ENCODE results near the gene MOGAT2.
A peak's percentile ranks its signal among the peaks of the same experiment; 100 is the strongest.
"Not testable (repeated sequence)": the region's sequence is repeated elsewhere in the genome, so short reads cannot be mapped to it uniquely, and the experiment has no call there.

Gene MOGAT2

DNA sequence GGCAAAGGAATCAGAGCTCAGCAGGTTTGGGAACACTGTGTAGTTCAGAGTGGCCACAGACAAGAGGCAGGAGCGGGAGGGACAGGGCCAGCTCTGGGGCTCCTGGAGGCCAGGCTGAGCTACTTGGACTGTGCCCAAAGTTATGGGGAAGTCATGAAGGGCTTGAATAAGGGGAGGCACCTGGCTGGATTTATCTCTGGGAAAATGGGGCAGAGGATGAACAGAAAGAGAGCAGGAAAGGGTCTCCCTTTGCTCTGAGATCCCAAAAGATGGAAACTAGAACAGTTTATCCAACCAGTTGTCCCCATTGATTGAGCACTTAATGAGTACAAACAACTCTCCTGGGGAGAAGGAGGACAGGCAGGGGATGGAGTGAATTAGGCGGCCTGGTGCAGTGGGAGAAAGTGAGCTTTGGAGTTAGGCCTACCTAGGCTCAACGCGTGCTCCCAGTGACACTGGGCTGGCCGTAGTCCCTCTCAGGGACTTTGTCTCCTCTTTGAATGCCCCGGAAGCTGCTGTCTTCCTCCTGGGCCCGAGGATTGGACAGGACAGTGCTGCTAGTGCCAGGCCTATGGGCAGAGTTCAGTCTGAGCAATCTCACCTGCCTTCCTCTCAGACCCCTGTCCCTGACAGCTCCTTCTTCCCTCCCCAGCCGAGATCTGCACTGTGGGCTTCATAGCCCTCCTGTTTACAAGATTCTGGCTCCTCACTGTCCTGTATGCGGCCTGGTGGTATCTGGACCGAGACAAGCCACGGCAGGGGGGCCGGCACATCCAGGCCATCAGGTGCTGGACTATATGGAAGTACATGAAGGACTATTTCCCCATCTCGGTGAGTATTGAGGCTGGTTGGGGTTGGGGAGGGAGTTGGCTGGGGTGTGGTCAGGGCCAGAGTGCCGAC, 2.0 kb downstream of the MOGAT2 start:
- no peak for DNase-seq

DNA sequence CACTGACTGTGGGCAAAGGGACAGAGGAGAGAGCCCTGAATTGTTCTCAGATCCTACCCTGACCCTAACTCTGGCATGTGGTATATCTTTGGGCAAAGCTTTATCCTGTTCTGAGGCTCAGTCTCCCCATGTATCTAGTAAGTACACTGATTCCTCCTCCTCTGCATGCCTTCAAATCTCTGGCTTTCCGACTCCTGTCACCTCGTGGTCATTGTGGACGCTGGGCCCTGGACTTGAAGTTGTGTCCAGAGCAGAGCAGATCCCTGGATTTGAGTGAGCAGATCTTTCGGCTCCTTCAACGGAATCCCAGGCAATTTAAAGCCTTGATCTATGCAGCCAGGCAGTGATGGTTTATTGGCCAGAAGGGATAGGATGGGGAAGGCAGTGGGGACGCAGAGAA, 3.0 kb downstream of the MOGAT2 start:
- DNase-seq, result no peak

DNA sequence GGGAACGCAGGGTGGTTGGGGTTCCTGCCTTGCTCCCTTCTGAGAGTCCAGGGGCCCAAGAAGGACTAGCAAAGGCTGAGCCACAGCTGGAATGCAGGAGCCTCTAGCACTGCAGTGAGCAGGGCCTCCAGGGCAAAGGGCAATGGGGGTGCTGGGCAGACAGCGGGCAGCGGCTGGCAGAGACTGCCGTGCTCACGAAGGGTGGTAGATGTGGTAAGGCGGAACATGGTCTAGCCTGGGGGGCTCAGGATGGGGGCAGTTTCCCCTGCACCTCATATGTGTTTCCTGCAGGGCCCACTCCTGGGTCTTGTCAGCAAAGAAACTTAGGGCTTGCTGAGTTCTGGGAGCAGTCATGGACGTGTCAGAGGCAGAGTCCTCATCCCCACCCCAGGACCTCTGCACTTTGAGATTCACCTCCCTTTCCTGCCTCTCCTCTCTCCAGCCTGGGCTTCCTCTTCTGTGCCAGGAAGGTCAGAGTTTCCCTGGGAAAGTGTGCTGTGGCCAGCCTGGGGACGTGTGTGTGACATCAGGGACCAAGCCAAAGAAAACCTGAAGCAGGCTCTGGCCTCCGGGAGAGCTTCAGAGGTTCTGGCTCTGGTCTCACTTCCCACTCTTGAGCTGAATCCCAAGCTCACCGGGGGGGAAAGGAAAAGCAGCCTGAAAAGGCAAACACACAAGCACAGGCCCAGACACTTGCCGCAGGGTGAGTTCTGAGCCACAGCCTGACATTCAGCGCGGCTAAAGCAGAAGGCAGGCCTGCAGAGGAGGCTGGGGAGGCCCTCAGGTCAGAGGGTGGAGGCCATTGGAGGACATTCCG, 4.4 kb downstream of the MOGAT2 start:
- DNase-seq, result no peak

DNA sequence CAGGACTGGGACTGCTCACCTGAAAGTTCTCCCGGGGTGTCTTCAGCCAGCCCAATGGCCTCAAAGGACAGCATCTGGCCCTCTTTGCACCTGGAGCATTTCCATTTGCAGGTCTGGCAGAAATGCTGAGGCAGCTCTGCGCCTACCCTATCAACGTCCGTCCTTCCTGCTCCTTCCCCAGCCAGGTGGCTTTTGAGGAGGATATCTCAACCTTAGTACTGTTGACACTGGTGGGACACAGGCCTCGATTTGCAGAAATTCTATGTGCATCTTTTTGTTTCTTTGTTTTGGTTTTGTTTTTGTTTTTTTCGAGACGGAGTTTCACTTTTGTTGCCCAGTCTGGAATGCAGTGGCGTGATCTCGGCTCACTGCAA, 5.0 kb downstream of the MOGAT2 start:
- no peak for DNase-seq

DNA sequence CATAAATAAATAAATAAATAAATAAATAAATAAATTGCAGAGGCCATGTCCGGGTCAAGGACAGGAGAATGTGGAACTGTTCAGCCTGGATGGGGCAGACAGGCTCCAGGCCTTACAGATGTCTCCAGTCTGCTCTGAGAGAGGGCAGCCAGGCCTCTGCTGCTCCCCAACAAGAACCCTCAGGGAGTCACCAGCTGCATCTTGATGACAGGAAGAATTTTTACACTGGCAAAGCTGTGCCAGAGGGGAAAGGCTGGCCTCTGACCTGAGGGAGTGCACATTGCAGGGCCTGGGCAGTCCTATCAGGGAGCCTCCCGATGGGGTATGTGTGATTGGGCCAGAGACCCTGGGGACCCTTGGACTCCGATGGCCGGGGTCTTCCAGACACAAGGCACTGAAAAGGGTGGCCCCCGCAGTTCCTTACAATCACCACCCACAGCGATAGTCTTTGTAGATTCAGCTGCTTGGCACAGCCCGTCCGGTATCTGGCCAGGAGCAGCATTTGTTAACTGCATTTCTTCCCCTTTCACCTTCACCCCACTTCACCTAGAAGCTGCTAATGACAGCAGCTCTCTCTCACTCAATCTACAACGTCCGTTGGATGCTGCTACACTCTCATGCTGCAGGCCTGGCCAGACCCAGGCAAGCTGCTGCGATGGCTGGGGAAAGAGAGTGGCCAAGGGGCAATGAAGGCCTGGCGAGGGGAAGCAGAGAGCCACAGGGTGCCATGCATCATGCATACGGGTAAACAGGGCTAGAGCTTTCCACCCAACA, 8.1 kb downstream of the MOGAT2 start:
- DNase-seq, result no peak

DNA sequence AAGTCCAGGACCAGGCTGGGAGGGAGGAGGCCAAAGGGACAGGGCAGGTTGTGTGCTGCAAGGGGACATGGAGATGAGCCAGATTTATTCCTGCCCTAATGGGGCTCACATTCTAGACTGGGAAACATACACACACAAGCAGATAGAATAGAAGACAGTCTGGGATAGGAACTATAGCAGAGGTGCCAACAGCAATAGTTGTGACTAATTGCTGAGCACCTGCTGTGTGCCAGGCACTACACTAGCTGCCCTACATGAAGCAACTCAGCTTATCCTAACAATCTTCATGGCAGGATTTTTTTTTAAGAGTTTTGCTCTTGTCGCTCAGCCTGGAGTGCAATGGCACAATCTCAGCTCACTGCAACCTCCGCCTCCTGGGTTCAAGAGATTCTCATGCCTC, 11.4 kb downstream of the MOGAT2 start:
- DNase-seq, result no peak

DNA sequence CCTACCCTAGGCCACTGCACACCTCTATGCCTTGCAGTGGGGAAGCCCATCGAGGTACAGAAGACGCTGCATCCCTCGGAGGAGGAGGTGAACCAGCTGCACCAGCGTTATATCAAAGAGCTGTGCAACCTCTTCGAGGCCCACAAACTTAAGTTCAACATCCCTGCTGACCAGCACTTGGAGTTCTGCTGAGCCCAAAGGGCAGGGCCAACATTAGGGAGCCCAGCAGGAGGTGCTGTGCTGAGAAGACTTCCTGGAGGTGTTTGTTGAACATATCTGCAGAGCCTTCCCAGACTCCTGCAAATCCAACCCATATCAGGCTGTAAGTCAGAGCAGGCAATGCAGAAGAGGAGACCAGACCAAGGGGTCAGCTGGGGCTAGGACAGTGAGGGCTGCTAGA, 13.5 kb downstream of the MOGAT2 start:
- DNase-seq, result no peak

DNA sequence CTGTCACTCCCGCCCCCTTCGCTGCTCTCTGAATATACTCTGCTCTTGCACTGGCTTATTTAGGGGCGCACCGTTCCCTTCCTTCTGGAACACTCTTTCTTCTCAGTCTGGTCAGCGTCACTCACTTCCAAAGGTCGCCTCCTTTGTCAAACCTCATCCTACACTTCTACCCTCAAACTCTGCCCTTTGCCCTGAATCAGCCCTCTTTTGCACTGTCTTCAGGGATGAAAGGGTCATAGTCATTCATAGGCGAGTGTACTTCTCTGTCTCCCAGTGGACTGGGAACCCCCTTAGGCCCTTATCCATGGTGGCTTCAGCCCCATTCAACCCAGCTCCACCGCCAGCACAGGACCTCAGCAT, 15.4 kb downstream of the MOGAT2 start:
- DNase-seq, result no peak

DNA sequence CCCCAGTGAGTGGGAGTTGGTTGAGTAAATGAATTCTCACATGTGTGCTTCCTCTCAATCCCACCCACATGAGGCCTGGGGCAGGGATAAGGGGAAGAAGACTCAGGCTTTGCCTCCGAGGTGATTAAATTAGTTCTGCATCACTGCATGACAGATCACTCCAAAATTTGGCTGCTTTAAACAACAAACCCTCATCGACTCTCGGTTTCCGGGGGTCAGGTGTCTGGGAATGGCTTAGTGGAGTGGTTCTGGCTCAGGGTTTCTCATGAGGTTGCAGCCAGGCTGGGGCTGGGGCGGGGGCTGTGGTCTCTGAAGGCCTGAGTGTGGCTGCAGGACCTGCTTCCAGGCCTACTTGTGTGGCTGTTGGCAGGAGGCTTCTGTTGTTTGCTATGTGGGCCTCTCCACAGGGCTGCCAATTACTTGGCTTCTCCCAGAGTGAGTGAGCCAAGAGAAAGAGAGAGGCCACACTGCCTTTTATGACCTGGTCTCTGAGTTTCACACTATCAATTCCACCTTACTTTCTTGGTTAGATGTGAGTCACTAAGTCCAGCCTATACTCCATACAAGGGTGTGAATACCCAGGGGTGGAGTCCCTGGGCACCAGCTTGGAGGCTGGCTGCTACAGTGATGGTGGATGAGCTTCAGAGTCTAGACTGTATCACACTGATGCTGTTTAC, 15.9 kb downstream of the MOGAT2 start:
- DNase-seq, result peak in 2 of 14 donors; percentile 9 to 17

DNA sequence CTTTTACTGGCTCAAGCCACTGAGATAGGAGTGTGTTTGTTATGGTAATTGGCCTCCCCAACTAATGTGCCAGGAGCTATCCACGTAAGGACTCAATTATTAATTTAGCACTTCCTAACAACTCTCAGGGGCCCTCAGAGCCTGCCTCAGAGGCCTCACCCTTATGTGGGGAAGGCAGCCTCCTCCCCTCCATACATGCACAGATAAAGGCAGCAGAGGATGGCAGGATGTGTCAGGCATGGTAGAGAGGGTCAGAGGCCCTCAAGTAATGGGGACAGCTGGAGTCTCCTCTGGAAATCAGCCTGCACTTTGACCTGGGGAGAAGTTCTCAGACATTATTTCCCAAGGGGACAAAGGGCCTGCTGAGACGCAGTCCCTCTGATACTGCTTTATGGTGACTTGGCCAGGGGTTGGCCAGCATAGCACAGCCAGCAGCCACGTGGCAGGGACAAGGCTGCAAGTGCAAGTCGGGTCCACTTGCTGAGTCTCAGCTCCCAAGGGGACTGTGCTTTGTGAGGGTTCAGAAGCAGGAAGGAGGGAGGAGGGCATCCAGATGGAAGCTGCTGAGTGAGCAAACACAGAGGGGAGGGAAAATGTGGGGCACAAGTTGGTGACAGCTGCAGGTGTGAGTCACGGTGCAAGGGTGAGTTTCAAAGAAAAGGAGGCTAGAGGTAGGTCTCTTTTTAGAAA, 17.0 kb downstream of the MOGAT2 start:
- DNase-seq, result no peak

DNA sequence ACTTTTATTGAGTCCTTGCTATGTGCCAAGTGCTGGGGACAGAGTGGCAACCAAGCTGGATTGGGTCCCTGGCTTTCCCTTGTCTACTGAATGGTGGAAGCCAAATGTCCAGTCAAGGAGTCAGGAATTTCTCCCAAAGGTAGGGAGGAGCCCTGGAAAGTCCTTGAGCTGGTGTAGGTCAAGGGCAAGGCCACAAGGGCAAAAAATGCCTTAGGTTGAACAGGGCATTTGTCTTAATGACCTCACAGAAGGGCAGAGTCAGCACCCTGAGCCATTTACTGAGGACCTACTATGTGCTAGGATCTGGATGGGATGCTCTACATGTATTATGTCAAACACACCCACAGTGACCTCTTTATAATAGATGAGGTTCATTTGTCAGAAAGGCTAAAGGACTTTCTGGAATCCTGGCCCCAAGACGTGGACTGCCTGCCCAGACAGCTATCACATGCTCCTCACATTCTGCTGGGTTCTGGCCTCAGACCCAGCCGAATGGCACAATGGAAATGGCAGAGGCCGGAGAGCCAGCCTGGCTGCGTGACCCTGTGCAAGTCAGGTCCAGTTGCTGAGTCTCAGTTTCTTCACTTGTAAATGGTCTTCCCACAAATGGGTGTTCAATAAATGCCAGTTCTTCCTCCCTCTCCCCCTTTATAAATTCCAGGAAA, 17.7 kb downstream of the MOGAT2 start:
- peak in 2 of 14 donors; percentile 5 to 32 for DNase-seq

DNA sequence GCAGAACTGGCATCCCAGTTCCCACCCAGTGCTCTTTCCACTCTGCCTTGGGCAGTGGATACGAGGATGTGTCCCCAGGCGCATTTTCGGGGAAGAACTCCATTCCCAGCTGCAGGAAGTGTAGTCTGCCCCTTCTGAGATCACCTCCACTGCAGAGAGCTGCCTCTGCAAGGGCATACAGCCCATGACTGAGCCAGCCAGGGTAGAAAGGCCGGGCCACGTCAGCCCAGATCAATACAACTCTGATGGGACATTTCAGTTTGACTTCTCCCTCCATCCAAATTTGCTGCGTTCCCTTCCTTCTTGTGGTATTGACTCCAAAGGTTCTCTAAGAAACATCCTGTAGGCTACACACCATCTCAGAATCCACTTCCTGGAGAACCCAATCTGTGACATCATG, 19.7 kb downstream of the MOGAT2 start:
- no peak for DNase-seq

DNA sequence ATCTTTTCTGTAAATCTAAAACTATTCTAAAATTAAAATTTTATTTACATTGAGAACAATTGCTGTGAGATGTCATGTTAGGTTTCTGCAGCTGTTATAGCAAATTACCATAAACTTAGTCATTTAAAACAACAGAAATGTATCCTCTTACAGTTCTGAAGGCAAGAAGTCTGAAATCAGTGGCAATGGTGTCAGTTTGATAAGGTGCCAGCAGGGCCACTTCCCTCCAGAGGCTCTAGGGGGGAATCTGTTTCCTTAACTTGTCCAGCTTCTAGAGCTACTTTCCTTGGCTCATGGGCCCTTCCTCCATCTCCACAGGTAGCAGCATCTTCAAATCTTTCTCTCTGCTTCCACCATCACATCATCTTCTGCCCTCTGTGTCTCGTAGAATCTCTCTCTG, 23.0 kb downstream of the MOGAT2 start:
- DNase-seq, result no peak

DNA sequence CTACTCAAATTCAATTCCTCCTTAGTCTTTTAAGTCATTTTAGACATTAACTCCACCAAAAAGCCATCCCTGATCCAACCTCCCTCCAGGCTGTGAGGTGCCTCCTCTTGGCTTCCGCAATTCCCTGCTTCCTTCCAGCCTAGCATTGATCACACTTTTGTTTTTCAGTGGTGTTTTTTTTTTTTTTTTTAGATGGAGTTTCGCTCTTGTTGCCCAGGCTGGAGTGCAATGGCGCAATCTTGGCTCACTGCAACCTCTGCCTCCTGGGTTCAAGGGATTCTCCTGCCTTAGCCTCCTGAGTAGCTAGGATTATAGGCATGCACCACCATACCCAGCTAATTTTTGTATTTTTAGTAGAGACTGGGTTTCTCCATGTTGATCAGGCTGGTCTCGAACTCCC, 25.5 kb downstream of the MOGAT2 start:
- DNase-seq, result not testable (repeated sequence)

DNA sequence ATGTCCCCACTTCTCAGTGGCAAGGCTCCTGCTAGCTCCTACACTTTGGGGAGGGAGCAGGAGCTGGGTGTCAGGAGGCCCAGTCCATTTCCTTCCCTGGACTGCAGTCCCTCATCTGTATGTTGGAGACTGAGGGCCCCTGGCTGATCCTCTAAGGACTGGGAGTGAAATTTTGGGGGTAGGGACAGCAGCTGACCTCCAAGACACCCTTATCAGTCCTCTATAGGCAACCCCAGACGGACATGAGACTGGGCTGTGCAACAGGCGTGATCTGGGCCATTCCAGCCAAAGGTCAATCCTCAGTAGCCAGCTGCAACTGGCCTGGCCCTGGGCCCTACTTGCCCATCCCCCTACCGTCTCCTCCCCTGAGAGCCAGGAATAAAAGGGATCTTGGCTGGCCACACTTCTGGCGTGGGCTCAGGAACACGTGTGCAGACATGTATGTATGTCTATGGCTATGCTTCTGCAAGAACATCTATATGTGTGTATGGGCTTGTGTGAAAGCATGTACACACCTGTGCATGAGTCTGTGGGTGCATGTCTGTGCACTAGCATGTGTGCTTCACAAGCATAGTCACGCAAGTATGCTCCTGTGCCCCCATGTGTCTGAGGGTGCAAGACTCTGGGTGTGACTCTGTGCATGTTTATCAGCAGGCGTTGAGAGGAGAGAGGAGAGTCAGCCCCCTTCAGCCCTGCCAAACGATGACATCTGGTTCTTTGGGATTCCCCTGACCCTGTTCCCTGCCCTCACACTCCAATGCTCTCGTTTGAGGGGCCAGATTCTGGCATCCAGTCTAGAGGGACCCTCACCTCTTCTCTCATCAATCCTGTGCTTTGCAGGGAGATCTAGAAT, 26.3 kb downstream of the MOGAT2 start:
- no peak for DNase-seq

DNA sequence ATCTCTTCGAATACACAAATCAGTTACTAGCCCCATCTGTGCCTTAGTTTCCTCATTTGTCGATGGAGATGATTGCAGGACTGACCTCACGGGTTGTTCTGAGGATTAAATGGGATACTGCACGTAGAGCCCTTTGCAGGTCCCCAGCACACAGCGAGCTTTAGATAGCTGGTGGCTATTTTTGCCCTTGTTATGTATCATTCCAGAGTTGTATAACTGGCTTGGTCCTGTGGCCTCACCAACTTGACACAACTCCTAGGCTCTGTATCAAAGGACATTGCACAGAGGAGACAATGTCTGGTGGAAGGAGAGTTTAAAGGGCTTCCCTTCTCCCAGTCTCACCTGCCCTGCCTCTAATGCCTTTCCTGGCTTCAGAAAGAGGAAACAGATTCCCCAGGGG, 28.2 kb downstream of the MOGAT2 start:
- no peak for DNase-seq

DNA sequence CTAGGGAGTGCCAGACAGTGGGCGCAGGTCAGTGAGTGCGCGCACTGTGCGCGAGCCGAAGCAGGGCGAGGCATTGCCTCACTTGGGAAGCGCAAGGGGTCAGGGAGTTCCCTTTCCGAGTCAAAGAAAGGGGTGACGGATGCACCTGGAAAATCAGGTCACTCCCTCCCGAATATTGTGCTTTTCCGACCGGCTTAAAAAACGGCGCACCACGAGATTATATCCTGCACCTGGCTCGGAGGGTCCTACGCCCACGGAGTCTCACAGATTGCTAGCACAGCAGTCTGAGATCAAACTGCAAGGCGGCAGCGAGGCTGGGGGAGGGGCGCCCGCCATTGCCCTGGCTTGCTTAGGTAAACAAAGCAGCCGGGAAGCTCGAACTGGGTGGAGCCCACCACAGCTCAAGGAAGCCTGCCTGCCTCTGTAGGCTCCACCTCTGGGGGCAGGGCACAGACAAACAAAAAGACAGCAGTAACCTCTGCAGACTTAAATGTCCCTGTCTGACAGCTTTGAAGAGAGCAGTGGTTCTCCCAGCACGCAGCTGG, 31.2 kb downstream of the MOGAT2 start:
- not testable (repeated sequence) for DNase-seq

DNA sequence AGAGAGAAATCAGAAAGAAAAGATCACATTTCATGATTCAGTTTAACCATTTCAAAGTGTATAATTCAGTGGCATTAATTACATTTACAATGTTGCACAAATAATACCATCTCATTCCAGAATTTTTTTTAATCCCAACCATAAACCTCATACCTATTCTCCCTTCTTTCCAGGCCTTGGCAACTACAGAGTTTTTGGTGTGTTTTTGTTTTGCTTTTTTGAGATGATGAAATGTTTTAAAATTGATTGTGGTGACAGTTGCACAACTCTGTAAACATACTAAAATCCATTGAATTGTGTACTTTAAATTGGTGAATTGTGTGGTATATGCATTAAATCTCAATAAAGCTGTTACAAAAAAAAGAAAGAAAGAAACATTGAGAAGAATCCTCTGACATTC, 37.3 kb downstream of the MOGAT2 start:
- DNase-seq, result not testable (repeated sequence)

DNA sequence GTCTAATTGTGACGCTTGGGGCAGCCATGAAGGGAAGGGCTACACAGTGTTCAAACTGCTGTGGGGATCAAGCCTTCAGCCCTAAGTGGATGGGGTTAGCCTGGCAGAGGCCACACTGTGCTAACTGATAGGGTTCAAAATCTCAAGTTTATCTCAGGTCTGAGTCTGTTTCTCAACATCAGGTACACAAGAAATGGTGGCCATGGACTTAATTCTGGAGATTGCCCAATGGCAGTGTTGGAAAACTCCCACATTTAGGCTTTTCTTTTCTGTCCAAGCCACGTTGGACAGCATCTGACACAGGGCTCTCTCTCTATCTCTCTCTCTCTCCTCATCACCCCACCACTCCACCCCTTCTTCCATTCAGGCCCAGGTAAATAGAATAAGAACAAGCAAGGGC, 40.0 kb downstream of the MOGAT2 start:
- DNase-seq, result no peak

DNA sequence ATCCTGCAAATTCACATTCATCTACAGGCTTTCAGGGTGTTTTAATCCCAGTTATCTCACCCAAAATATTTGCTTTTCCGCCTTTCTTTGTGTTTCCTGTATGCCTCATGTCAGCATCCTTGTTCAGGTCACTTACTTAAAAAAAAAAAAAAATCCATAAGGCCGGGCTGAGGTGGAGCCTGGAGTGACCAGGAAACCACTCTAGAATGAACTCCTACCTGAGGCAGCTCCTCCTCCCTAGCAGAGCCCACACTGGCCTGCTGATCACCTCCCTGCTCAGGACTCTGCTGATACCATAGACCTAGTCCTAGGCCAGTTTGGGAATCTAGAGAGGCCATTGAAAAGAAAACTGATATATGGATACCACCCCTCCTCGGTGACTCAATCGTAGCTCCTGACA, 42.2 kb downstream of the MOGAT2 start:
- no peak for DNase-seq

Data from C1 segment of cervical spinal cord (tissue), 14 donors.